K562 (cell line): Measurements from ENCODE around the gene TARS3. TPM values are rescaled to one million over a fixed set of nuclear protein-coding genes. Genes with fewer than 3 reads are reported as not detected.

Source experiments
- ATAC-seq: fragments of 200-7000 bp; cut with Tn5 transposase; 3 replicates; pipeline ENCODE4 v1.9.1; 2020; ENCODE audit warnings: moderate library complexity
- BruUV-seq: library from RNA; stranded (reverse); fragments of 400-500 nt; replicated peaks from 2 replicates; lab custom pipeline; 2021; lab: Mats Ljungman, UMichigan
- CTCF ChIA-PET: fragments of 300-600 bp; formaldehyde crosslinking; extraction: SDS; loops from one replicate; lab custom pipeline; 2021; ENCODE audit warnings: low intra/inter-chr PET ratio; lab: Yijun Ruan, JAX
- POLR2A ChIA-PET: fragments of 300-600, 350-650 bp; sonication (Branson Sonifier 250); formaldehyde crosslinking; extraction: SDS; loops from one replicate; lab custom pipeline; 2021; ENCODE audit warnings: antibody characterized with exemption, inconsistent platforms; lab: Yijun Ruan, JAX
- DNase-seq, 4 experiments: peaks; one replicate each; pipeline versions ENCODE4 v3.0.0 to v3.0.0-alpha.2; 2011 to 2018; ENCODE audit warnings: low spot score in 3 of 4, mixed read lengths in 3 of 4; ENCODE audit errors: extremely low read depth in 1 of 4
- FAIRE-seq: peaks from 2 replicates; lab custom pipeline; 2011; peaks lifted over from hg19 to GRCh38; lab: Jason Lieb, UNC
- H2AFZ ChIP-seq: 2 replicates; pipeline ENCODE4 v1.6.0; 2011; ENCODE audit warnings: low read depth, low read length, control low read depth, inconsistent platforms
- H3K27ac ChIP-seq: fragments of 200-600 bp; 3 replicates; pipeline ENCODE4 v1.8.0; 2011; ENCODE audit warnings: low read depth, mild to moderate bottlenecking, control low read depth, inconsistent platforms, low read length, moderate library complexity, mixed read lengths; ENCODE audit errors: extremely low read depth
- H3K27me3 ChIP-seq, 2 experiments: fragments of 300-600 bp in 1 of 2; 2 replicates in 1 of 2; 3 replicates in 1 of 2; pipeline versions ENCODE4 v1.6.0 to v1.8.0; 2011; ENCODE audit warnings: inconsistent platforms in 2 of 2, low read length in 2 of 2, mild to moderate bottlenecking in 1 of 2, mixed read lengths in 1 of 2, moderate library complexity in 1 of 2; ENCODE audit not compliant: control insufficient read depth in 2 of 2, insufficient read depth in 2 of 2
- H3K36me3 ChIP-seq: fragments of 300-600 bp; 3 replicates; pipeline ENCODE4 v1.8.0; 2011; ENCODE audit warnings: mild to moderate bottlenecking, low read length, inconsistent platforms; ENCODE audit not compliant: control insufficient read depth, insufficient read depth
- H3K4me1 ChIP-seq, 2 experiments: fragments of 200-600 bp in 1 of 2; replicated peaks in 1 of 2; 2 replicates in 1 of 2; 3 replicates in 1 of 2; pipeline versions ENCODE4 v1.5.1 to v1.8.0; 2011; ENCODE audit warnings: inconsistent platforms in 2 of 2, low read length in 2 of 2, mild to moderate bottlenecking in 1 of 2, mixed read lengths in 1 of 2, moderate library complexity in 1 of 2; ENCODE audit not compliant: control insufficient read depth in 2 of 2, insufficient read depth in 2 of 2
- H3K4me2 ChIP-seq: 2 replicates; pipeline ENCODE4 v1.6.1; 2011; ENCODE audit warnings: low read length, control low read depth, inconsistent platforms, mixed read lengths; ENCODE audit not compliant: insufficient read depth
- H3K4me3 ChIP-seq: fragments of 200-600 bp; sonication (generic), shearing (Covaris generic); 2 replicates; pipeline ENCODE4 v1.5.1; 2016; ENCODE audit warnings: control low read depth, inconsistent platforms
- H3K79me2 ChIP-seq: fragments of 200-600 bp; 3 replicates; pipeline ENCODE4 v1.8.0; 2011; ENCODE audit warnings: low read length, inconsistent platforms; ENCODE audit not compliant: control insufficient read depth, insufficient read depth
- H3K9ac ChIP-seq, 2 experiments: 2 replicates each; pipeline versions ENCODE4 v1.6.0 to v1.6.1; 2011; ENCODE audit warnings: low read depth in 2 of 2, low read length in 2 of 2, control low read depth in 1 of 2, inconsistent platforms in 1 of 2, mild to moderate bottlenecking in 1 of 2, mixed read lengths in 1 of 2; ENCODE audit not compliant: insufficient read depth in 1 of 2
- H3K9me1 ChIP-seq: one replicate; pipeline ENCODE4 v1.6.0; 2011; ENCODE audit warnings: inconsistent platforms, mild to moderate bottlenecking, low read length, moderate library complexity; ENCODE audit not compliant: control insufficient read depth, insufficient read depth
- H3K9me3 ChIP-seq: replicated peaks from 2 replicates; pipeline ENCODE4 v1.5.1; 2011; ENCODE audit warnings: low read depth, low read length, inconsistent platforms; ENCODE audit not compliant: control insufficient read depth, insufficient read depth
- H4K20me1 ChIP-seq: replicated peaks from 2 replicates; pipeline ENCODE4 v1.6.1; 2011; ENCODE audit warnings: low read length, inconsistent platforms, mixed read lengths; ENCODE audit not compliant: control insufficient read depth, insufficient read depth
- BHLHE40 ChIP-seq: IDR thresholded peaks from 2 replicates; pipeline ENCODE4 v1.6.1; 2011; ENCODE audit warnings: low read length, improper control_type of control experiment
- ETV6 ChIP-seq, 3 experiments: fragments of 150-350 bp in 1 of 3; sonication (generic) in 1 of 3; formaldehyde crosslinking in 1 of 3; IDR thresholded peaks; 2 replicates each; pipeline versions ENCODE4 v1.6.1 to v1.8.0; 2014 to 2022; ENCODE audit warnings: borderline replicate concordance in 2 of 3, low read depth in 2 of 3, antibody characterized with exemption in 1 of 3, low read length in 1 of 3, mild to moderate bottlenecking in 1 of 3, missing genetic modification reagents in 1 of 3
- FIP1L1 ChIP-seq: fragments of 200-400 bp; formaldehyde crosslinking; IDR thresholded peaks from 2 replicates; pipeline ENCODE4 v1.6.1; 2018; ENCODE audit warnings: mild to moderate bottlenecking, low read depth, low read length; ENCODE audit not compliant: poor library complexity, severe bottlenecking
- FOS ChIP-seq: IDR thresholded peaks from 3 replicates; pipeline ENCODE4 v1.6.1; 2011; ENCODE audit not compliant: insufficient read length; ENCODE audit errors: extremely low read depth
- FOSL1 ChIP-seq: fragments of 200-800 bp; sonication (Bioruptor generic); conservative IDR thresholded peaks from 2 replicates; pipeline ENCODE4 v1.6.1; 2016; ENCODE audit warnings: missing genetic modification characterization, missing compliant biosample characterization
- RCOR1 ChIP-seq, 2 experiments: IDR thresholded peaks; 2 replicates each; pipeline ENCODE4 v1.6.1; 2012; ENCODE audit warnings: low read depth in 2 of 2, low read length in 2 of 2, borderline replicate concordance in 1 of 2, improper control_type of control experiment in 1 of 2
- ZNF57 ChIP-seq: fragments of 450-650 bp; formaldehyde crosslinking; IDR thresholded peaks from 2 replicates; pipeline ENCODE4 v1.4.0; 2020; ENCODE audit warnings: mild to moderate bottlenecking, moderate library complexity
- ZNF778 ChIP-seq: fragments of 450-650 bp; formaldehyde crosslinking; IDR thresholded peaks from 2 replicates; pipeline ENCODE4 v1.4.0; 2020; ENCODE audit warnings: mild to moderate bottlenecking, moderate library complexity
- WGBS: fragments of 100-300 bp; shearing (Covaris generic); methylation state at CpG from one replicate; pipeline ENCODE4 v1.1.6; 2016; ENCODE audit warnings: low coverage, mixed read lengths; ENCODE audit not compliant: insufficient coverage; ENCODE audit errors: missing lambda C conversion rate; 5-methylcytosine and 5-hydroxymethylcytosine counted together
- in situ Hi-C: fragments of 300-500 bp; cut with MboI; formaldehyde crosslinking; loops from 4 replicates; pipeline ENCODE4 v1.15.0; 2018; ENCODE audit warnings: inconsistent platforms, mixed read lengths
- intact Hi-C: fragments of 100-400 bp; cut with micrococcal nuclease; formaldehyde crosslinking; loops from 2 replicates; pipeline ENCODE4 v1.14.2; 2022
- polyA plus RNA-seq, 8 experiments: library from polyadenylated mRNA; depleted of rRNA in 4 of 8; stranded (reverse) in 5 of 8; unstranded in 3 of 8; fragments of >200 nt; fragmentation: Nextera tagmentation in 2 of 8; fragmentation: Illumina TruSeq in 1 of 8; extraction: Ambion mirVana in 2 of 8; extraction: Trizol in 1 of 8; gene quantifications; 2 replicates each; pipeline versions ENCODE4 v1.2.1 to v1.2.3, GENCODE V29; 2011 to 2014; ENCODE audit warnings: inconsistent platforms in 1 of 8, missing spikeins in 1 of 8
- total RNA-seq, 7 experiments: library from RNA; depleted of rRNA in 6 of 7; stranded (reverse); fragments of >200 nt in 6 of 7; fragmentation: Illumina TruSeq in 2 of 7; extraction: Trizol in 2 of 7; gene quantifications; 2 replicates each; pipeline versions ENCODE4 v1.2.1 to v1.2.3, GENCODE V29; 2011 to 2021; ENCODE audit warnings: low replicate concordance in 1 of 7

Gene TARS3
- total and polyA plus RNA-seq, 9 of the 15 experiments (the other 6 are each of a cell fraction or from before 2014, with no cell fraction given): 2.1 to 14.7 (median 9.8) TPM

- peak; percentile 65 for TF ChIP-seq BHLHE40
- no peak for TF ChIP-seq FOS
- no peak for TF ChIP-seq ETV6 (IDR thresholded peaks at IDR 0.05; ENCODE audit: borderline replicate concordance in 1 of 2, low read depth in 2 of 2, low read length in 1 of 2)
- no peak for TF ChIP-seq ETV6 (CRISPR knock-in tag; IDR thresholded peaks at IDR 0.05; ENCODE audit: borderline replicate concordance)
- TF ChIP-seq ZNF57 (CRISPR knock-in tag): no peak
These were observed 108.1 kb downstream of the TARS3 start (continued) for GRCh38 chr15:101615986-101616848.

- in situ Hi-C loops: no loop called here
- Histone ChIP-seq H3K9me3 (no peaks in the 10 kb centered on the region), H3K4me2 (peak overlapping the region; percentile 83), H3K4me1 (peaks cover 17 to 21% of the 10 kb centered on the region in 2 experiments; a peak in 4 of 5 replicates), H3K9me1 (no peaks in the 10 kb centered on the region), H3K79me2 (no peaks in the 10 kb centered on the region), H4K20me1 (no peaks in the 10 kb centered on the region), H3K9ac (peak overlapping the region in 1 of 2 experiments; percentile 74; a peak in 2 of 4 replicates), H2AFZ (peak overlapping the region; percentile 94), H3K27ac (no peak overlapping the region), H3K27me3 (peaks cover 23 to 50% of the 10 kb centered on the region in 2 experiments), H3K36me3 (no peaks in the 10 kb centered on the region), H3K4me3 (0 out of 2 replicates have a peak overlapping the region, but pooled peaks have one; percentile 17)
- BruUV-seq: no TSS peak
- 18% methylated on average over 14 of the region's 15 CpGs for WGBS
- FAIRE-seq (no peak), DNase-seq (no peak), ATAC-seq (peak; percentile 15; the same call in 2 of the 3 replicates)
- intact Hi-C loops: no loop called here
- TF ChIP-seq FOSL1 (0 out of 2 replicates have a peak, but pooled peaks have one; percentile 24), FIP1L1 (no peak), RCOR1 (IDR thresholded peaks at IDR 0.05; ENCODE audit: borderline replicate concordance in 1 of 2, low read depth in 2 of 2, low read length in 2 of 2) (peak in 1 of 2 experiments; percentile 18; a peak in 1 of 4 replicates), ZNF778 (no peak)
- CTCF ChIA-PET: no interaction called here
- POLR2A ChIA-PET: interaction anchor here (0.5 to 1.1 kb wide), 2 partner anchors 59 to 160 kb away, joined by 3 read pairs; no protein-coding TSS in a partner anchor
These were observed 108.8 kb downstream of the TARS3 start for GRCh38 chr15:101615414-101615985.
